HEK293 (cell line): Measurements from ENCODE around the gene GRK3.
"Not testable (repeated sequence)": the region's sequence is repeated elsewhere in the genome, so short reads cannot be mapped to it uniquely, and the experiment has no call there.

Source experiments
- CTCF ChIA-PET: fragments of 350-600 bp; formaldehyde crosslinking; extraction: SDS; loops from one replicate; lab custom pipeline; 2021; ENCODE audit warnings: antibody characterized with exemption; lab: Yijun Ruan, JAX
- POLR2A ChIA-PET: fragments of 300-600 bp; formaldehyde crosslinking; extraction: SDS; loops from one replicate; lab custom pipeline; 2020; ENCODE audit warnings: antibody characterized with exemption, inconsistent platforms; lab: Yijun Ruan, JAX
- H3K27ac ChIP-seq: fragments of 200-500 bp; sonication (Bioruptor generic); 2 replicates; pipeline ENCODE4 v1.5.1; 2014; ENCODE audit warnings: low read depth, low read length, control low read depth, inconsistent platforms; ENCODE audit errors: extremely low read depth
- H3K36me3 ChIP-seq, 2 experiments: fragments of 200-500 bp in 1 of 2; sonication (Bioruptor generic) in 1 of 2; 1 replicate in 1 of 2; 2 replicates in 1 of 2; pipeline ENCODE4 v1.5.1; 2014 to 2017; ENCODE audit warnings: inconsistent platforms in 2 of 2, low read length in 2 of 2; ENCODE audit not compliant: control insufficient read depth in 2 of 2, insufficient read depth in 1 of 2
- H3K4me1 ChIP-seq: fragments of 200-500 bp; sonication (Bioruptor generic); 2 replicates; pipeline ENCODE4 v1.5.1; 2014; ENCODE audit warnings: mild to moderate bottlenecking, low read length, inconsistent platforms; ENCODE audit not compliant: control insufficient read depth, insufficient read depth
- H3K4me3 ChIP-seq: 2 replicates; pipeline ENCODE4 v1.5.1; 2011; ENCODE audit warnings: low read depth, mild to moderate bottlenecking, control low read depth, low read length, moderate library complexity
- H3K9me3 ChIP-seq: fragments of 200-500 bp; sonication (Bioruptor generic); 2 replicates; pipeline ENCODE4 v1.5.1; 2014; ENCODE audit warnings: low read depth, low read length, inconsistent platforms; ENCODE audit not compliant: control insufficient read depth, insufficient read depth
- CTCF ChIP-seq: fragments of 450-650 bp; formaldehyde crosslinking; IDR thresholded peaks from 2 replicates; pipeline ENCODE4 v1.5.1; 2016; ENCODE audit warnings: missing biosample characterization, missing genetic modification characterization
- KLF8 ChIP-seq: fragments of 450-650 bp; formaldehyde crosslinking; IDR thresholded peaks from 2 replicates; pipeline ENCODE4 v1.5.1; 2016; ENCODE audit warnings: missing biosample characterization, missing genetic modification characterization
- OSR2 ChIP-seq: fragments of 450-650 bp; formaldehyde crosslinking; IDR thresholded peaks from 2 replicates; pipeline ENCODE4 v1.5.1; 2016; ENCODE audit warnings: missing biosample characterization, missing genetic modification characterization
- SCRT1 ChIP-seq: fragments of 450-650 bp; formaldehyde crosslinking; IDR thresholded peaks from 2 replicates; pipeline ENCODE4 v1.5.1; 2016; ENCODE audit warnings: missing biosample characterization, missing genetic modification characterization, borderline replicate concordance
- SP3 ChIP-seq: fragments of 450-650 bp; formaldehyde crosslinking; IDR thresholded peaks from 2 replicates; pipeline ENCODE4 v1.5.1; 2016; ENCODE audit warnings: missing biosample characterization, missing genetic modification characterization
- SP7 ChIP-seq: fragments of 450-650 bp; formaldehyde crosslinking; IDR thresholded peaks from 2 replicates; pipeline ENCODE4 v1.5.1; 2016; ENCODE audit warnings: missing biosample characterization, missing genetic modification characterization
- YY1 ChIP-seq: fragments of 450-650 bp; formaldehyde crosslinking; IDR thresholded peaks from 2 replicates; pipeline ENCODE4 v1.5.1; 2018; ENCODE audit warnings: missing biosample characterization, missing genetic modification characterization
- YY2 ChIP-seq: fragments of 450-650 bp; formaldehyde crosslinking; IDR thresholded peaks from 2 replicates; pipeline ENCODE4 v1.5.1; 2016; ENCODE audit warnings: missing biosample characterization, missing genetic modification characterization
- ZBTB1 ChIP-seq: fragments of 450-650 bp; formaldehyde crosslinking; IDR thresholded peaks from 2 replicates; pipeline ENCODE4 v1.5.1; 2016; ENCODE audit warnings: missing biosample characterization, missing genetic modification characterization
- ZBTB44 ChIP-seq: fragments of 450-650 bp; IDR thresholded peaks from 2 replicates; pipeline ENCODE4 v1.5.1; 2018; ENCODE audit warnings: missing biosample characterization, mild to moderate bottlenecking, missing genetic modification characterization
- ZEB2 ChIP-seq: fragments of 450-650 bp; formaldehyde crosslinking; IDR thresholded peaks from 2 replicates; pipeline ENCODE4 v1.5.1; 2016; ENCODE audit warnings: missing biosample characterization, missing genetic modification characterization
- ZFHX2 ChIP-seq: fragments of 450-650 bp; formaldehyde crosslinking; conservative IDR thresholded peaks from 2 replicates; pipeline ENCODE4 v1.5.1; 2016; ENCODE audit warnings: missing biosample characterization, missing genetic modification characterization
- ZNF16 ChIP-seq: fragments of 450-650 bp; formaldehyde crosslinking; IDR thresholded peaks from 2 replicates; pipeline ENCODE4 v1.5.1; 2016; ENCODE audit warnings: low read depth, missing biosample characterization, missing genetic modification characterization
- ZNF292 ChIP-seq: fragments of 450-650 bp; formaldehyde crosslinking; IDR thresholded peaks from 2 replicates; pipeline ENCODE4 v1.5.1; 2016; ENCODE audit warnings: low read depth, missing biosample characterization, missing genetic modification characterization, borderline replicate concordance
- ZNF354C ChIP-seq: fragments of 450-650 bp; formaldehyde crosslinking; IDR thresholded peaks from 2 replicates; pipeline ENCODE4 v1.5.1; 2016; ENCODE audit warnings: missing biosample characterization, missing genetic modification characterization, low read depth, borderline replicate concordance
- ZNF404 ChIP-seq: fragments of 450-650 bp; formaldehyde crosslinking; IDR thresholded peaks from 2 replicates; pipeline ENCODE4 v1.5.1; 2017; ENCODE audit warnings: missing biosample characterization, missing genetic modification characterization
- ZNF521 ChIP-seq: fragments of 450-650 bp; formaldehyde crosslinking; IDR thresholded peaks from 2 replicates; pipeline ENCODE4 v1.5.1; 2017; ENCODE audit warnings: missing biosample characterization, mild to moderate bottlenecking, missing genetic modification characterization
- ZNF561 ChIP-seq: fragments of 450-650 bp; IDR thresholded peaks from 2 replicates; pipeline ENCODE4 v1.5.1; 2018; ENCODE audit warnings: missing biosample characterization, missing genetic modification characterization, borderline replicate concordance
- ZNF626 ChIP-seq: fragments of 450-650 bp; sonication (Bioruptor Pico); formaldehyde crosslinking; IDR thresholded peaks from 2 replicates; pipeline ENCODE4 v1.5.1; 2018; ENCODE audit warnings: missing biosample characterization, missing genetic modification characterization, inconsistent platforms
- ZNF639 ChIP-seq: fragments of 450-650 bp; formaldehyde crosslinking; IDR thresholded peaks from 2 replicates; pipeline ENCODE4 v1.5.1; 2016; ENCODE audit warnings: missing biosample characterization, missing genetic modification characterization
- ZNF654 ChIP-seq: fragments of 450-650 bp; formaldehyde crosslinking; IDR thresholded peaks from 2 replicates; pipeline ENCODE4 v1.5.1; 2016; ENCODE audit warnings: low read depth, missing biosample characterization, missing genetic modification characterization
- ZNF768 ChIP-seq: fragments of 450-650 bp; formaldehyde crosslinking; IDR thresholded peaks from 2 replicates; pipeline ENCODE4 v1.5.1; 2018; ENCODE audit warnings: missing biosample characterization, mild to moderate bottlenecking, missing genetic modification characterization
- TF ChIP-seq, protein P1 (sequence below): fragments of 450-650 bp; formaldehyde crosslinking; IDR thresholded peaks from 2 replicates; pipeline ENCODE4 v1.5.1; 2016; ENCODE audit warnings: missing biosample characterization, missing genetic modification characterization

Gene GRK3

DNA sequence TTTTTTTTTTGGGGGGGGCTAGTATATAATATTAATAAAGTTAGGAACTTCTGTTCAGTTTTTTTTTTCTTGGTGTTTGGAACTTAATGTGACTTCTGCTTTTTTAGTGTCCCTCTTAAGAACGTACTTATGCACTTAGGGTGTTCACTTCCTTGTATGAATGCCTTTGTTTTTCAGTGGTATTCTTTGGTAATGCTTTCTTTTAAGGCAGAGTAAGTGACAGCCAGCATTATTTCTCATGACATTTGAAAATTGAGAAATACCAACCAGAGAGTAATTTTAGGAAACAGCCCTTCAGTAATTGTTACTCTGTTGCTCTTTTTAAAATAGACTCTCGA lies 2.4 kb downstream of the GRK3 start:
- H3K27ac ChIP-seq: no peak overlapping the region
- ChIA-PET CTCF (interaction anchor here (0.6 to 1.2 kb wide), 4 partner anchors 17 to 194 kb away, joined by 3 to 4 read pairs (median 4); no protein-coding TSS in a partner anchor), POLR2A (no interaction called here)
- no peaks in the 10 kb centered on the region for H3K36me3 ChIP-seq
- no peak for TF ChIP-seq ZNF639
- no peak for TF ChIP-seq SCRT1 (tag by site-specific recombination)
- no peaks in the 10 kb centered on the region for H3K9me3 ChIP-seq
- no peak overlapping the region for H3K4me3 ChIP-seq
- H3K4me1 ChIP-seq: peaks cover 15% of the 10 kb centered on the region

DNA sequence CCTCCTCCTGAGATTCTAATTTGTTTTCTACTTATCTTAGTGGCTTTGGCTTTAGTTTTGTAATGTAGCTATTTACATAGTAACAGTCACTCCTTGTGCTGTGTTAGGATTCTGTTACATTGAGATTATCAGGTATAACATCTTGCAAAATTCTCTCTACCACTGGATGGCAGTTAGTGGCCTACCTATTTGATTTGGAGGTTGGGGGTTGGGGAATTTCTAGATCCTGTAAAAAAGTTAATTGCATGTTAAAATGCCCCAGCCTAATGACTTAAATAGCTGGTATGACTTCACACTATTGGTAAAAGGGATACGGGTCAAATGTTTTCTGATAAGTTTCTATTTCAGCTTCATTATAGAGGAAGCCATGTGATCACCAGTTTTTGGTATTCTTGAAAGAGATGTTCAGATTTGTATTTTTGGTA lies 2.8 kb downstream of the GRK3 start:
- Histone ChIP-seq H3K36me3 (no peaks in the 10 kb centered on the region), H3K27ac (no peak overlapping the region), H3K4me3 (no peak overlapping the region), H3K9me3 (no peaks in the 10 kb centered on the region), H3K4me1 (peaks cover 15% of the 10 kb centered on the region)
- CTCF ChIA-PET: interaction anchor here (0.6 to 1.2 kb wide), 7 partner anchors 17 to 337 kb away, joined by 3 to 5 read pairs (median 4); no protein-coding TSS in a partner anchor
- POLR2A ChIA-PET: no interaction called here
- TF ChIP-seq ZBTB44 (tag by site-specific recombination) (no peak), ZNF292 (tag by site-specific recombination) (no peak), ZNF768 (tag by site-specific recombination) (no peak), KLF8 (no peak), SP3 (tag by site-specific recombination) (no peak), OSR2 (tag by site-specific recombination) (peak; percentile 42; the same call in 1 of the 2 replicates), ZBTB1 (tag by site-specific recombination) (no peak), ZEB2 (tag by site-specific recombination) (0 out of 2 replicates have a peak, but pooled peaks have one; percentile 57), SP7 (peak; percentile 98), ZNF561 (tag by site-specific recombination) (no peak), YY2 (tag by site-specific recombination) (no peak), ZNF654 (peak; percentile 25; the same call in 1 of the 2 replicates)
- TF ChIP-seq, all 188 proteins: peak for 4

GRCh38 chr22:25568066-25568465 lies 3.6 kb downstream of the GRK3 start:
- CTCF ChIA-PET: interaction anchor here (0.9 to 1.2 kb wide), 4 partner anchors 120 to 336 kb away, joined by 3 to 5 read pairs (median 4); no protein-coding TSS in a partner anchor
- H3K9me3 ChIP-seq, H3K4me3 ChIP-seq, H3K36me3 ChIP-seq, POLR2A ChIA-PET, H3K27ac ChIP-seq: not testable (repeated sequence)
- peaks cover 15% of the 10 kb centered on the region for H3K4me1 ChIP-seq

GRCh38 chr22:25569361-25569760 lies 4.9 kb downstream of the GRK3 start:
- no peaks in the 10 kb centered on the region for H3K36me3 ChIP-seq
- H3K4me1 ChIP-seq: peaks cover 15% of the 10 kb centered on the region
- CTCF ChIA-PET: interaction anchor here (0.6 to 1.2 kb wide), 3 partner anchors 133 to 204 kb away, joined by 3 to 4 read pairs (median 4); no protein-coding TSS in a partner anchor
- POLR2A ChIA-PET: no interaction called here
- H3K27ac ChIP-seq: no peak overlapping the region
- H3K9me3 ChIP-seq: no peaks in the 10 kb centered on the region
- H3K4me3 ChIP-seq: no peak overlapping the region
- TF ChIP-seq ZNF404: no peak
- TF ChIP-seq, protein P1, sequence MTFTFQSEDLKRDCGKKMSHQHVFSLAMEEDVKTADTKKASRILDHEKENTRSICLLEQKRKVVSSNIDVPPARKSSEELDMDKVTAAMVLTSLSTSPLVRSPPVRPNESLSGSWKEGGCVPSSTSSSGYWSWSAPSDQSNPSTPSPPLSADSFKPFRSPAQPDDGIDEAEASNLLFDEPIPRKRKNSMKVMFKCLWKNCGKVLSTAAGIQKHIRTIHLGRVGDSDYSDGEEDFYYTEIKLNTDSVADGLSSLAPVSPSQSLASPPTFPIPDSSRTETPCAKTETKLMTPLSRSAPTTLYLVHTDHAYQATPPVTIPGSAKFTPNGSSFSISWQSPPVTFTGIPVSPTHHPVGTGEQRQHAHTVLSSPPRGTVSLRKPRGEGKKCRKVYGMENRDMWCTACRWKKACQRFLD (tag by site-specific recombination): no peak
- TF ChIP-seq YY1 (tag by site-specific recombination): no peak
- no peak for TF ChIP-seq ZNF521 (tag by site-specific recombination)
- no peak for TF ChIP-seq ZFHX2
- no peak for TF ChIP-seq ZNF354C (tag by site-specific recombination)
- TF ChIP-seq ZNF626 (tag by site-specific recombination): no peak
- TF ChIP-seq CTCF (tag by site-specific recombination): no peak
- TF ChIP-seq ZNF16 (tag by site-specific recombination): no peak
- TF ChIP-seq ZBTB1 (tag by site-specific recombination): no peak
